GM10266 (cell line): ENCODE results near the gene SFT2D3.

ENCODE experiments used
- DNase-seq: peaks from one replicate; pipeline ENCODE4 v3.0.0; 2012; ENCODE audit errors: extremely low spot score
- CTCF ChIP-seq: IDR thresholded peaks from 2 replicates; pipeline ENCODE4 v1.5.1; 2012; ENCODE audit warnings: mild to moderate bottlenecking, low read depth; ENCODE audit not compliant: control insufficient read depth, insufficient read depth; ENCODE audit errors: missing control alignments

The SFT2D3 gene

GRCh38 chr2:127660291-127660578 lies 41.1 kb upstream of the SFT2D3 start:
- no peak for DNase-seq
- TF ChIP-seq CTCF: no peak

- DNase-seq: no peak
- no peak for TF ChIP-seq CTCF
Measured at GRCh38 chr2:127661072-127661649, 40.1 kb upstream of the SFT2D3 start.

DNA sequence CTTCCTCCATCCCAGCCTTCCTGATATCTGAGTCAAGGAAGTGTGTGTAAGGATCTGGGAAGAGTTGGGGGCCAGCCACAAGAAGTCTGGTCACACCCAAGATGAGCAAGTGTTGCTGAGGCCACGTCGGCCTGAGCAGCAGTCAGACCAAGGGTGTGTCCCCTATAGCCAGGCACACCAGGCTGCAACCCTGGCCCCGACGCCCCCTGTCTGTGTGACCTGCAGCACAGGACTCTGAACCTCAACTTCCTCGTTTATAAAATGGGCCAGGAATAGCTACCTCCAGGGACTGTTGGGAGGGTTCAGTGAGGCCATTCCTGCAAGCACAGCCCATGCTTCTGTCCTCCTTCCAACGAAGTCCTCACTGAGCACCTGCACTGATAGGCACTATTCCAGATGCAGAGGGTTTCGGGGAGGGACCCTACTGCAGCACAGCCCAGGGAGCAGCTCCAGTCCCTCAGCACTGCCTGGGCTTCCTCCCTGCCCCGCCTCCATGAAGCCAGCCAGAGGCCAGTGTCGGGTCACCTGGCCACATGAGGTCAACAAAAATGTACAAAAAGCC lies 39.3 kb upstream of the SFT2D3 start:
- no peak for TF ChIP-seq CTCF
- DNase-seq: no peak

DNA sequence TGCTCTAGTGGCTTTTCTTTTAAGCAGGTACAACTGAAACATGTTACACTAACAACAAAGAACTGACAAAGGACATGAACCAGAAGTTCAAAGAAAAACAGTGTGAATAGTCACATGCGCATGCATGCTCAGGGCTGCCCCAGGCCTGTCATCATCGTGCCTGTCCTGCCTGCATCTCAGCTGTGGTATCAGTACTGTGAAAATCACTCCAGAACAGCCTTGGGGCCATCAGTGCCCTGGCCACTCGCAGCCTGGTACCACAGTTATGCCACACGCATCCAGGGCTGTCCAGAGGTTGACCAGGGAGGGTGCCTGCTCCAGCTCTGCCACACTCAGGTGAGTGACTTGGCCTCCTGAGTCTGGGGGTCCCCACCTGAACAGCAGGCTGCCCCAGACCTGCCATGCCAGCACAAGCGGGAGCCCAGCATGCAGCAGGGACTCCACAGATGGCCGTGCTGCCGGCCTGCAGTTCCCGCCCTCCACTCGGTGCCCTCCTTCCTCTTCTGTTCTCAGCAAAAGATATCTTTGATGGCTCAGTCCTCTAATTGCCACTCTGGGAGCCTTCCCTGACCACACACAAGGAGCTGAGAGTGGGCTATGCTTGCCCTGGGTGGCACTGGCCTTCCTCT lies 38.2 kb upstream of the SFT2D3 start:
- TF ChIP-seq CTCF: no peak
- no peak for DNase-seq

GRCh38 chr2:127663566-127664064 lies 37.7 kb upstream of the SFT2D3 start:
- TF ChIP-seq CTCF: no peak

GRCh38 chr2:127664065-127664894 lies 37.0 kb upstream of the SFT2D3 start:
- TF ChIP-seq CTCF: no peak
- no peak for DNase-seq

More at GRCh38 chr2:127663566-127664064, 37.7 kb upstream of the SFT2D3 start:
- no peak for DNase-seq
